IPS DF 6.9 (cell line): Measurements from ENCODE around the gene KIF1C.
"Not testable (repeated sequence)": the region's sequence is repeated elsewhere in the genome, so short reads cannot be mapped to it uniquely, and the experiment has no call there.

Experiments used
- DNase-seq: peaks from one replicate; pipeline ENCODE4 v3.0.0-alpha.2; 2013; ENCODE audit warnings: low read depth, low spot score
- H3K27ac ChIP-seq: one replicate; pipeline ENCODE4 v1.5.1; 2013; ENCODE audit warnings: low read length, control low read depth
- H3K27me3 ChIP-seq: 2 replicates; pipeline ENCODE4 v1.6.1; 2013; ENCODE audit warnings: mild to moderate bottlenecking, low read length; ENCODE audit not compliant: control insufficient read depth, insufficient read depth
- H3K36me3 ChIP-seq: 2 replicates; pipeline ENCODE4 v1.6.1; 2013; ENCODE audit warnings: low read length; ENCODE audit not compliant: control insufficient read depth, insufficient read depth
- H3K4me1 ChIP-seq: 2 replicates; pipeline ENCODE4 v1.6.1; 2013; ENCODE audit warnings: low read length; ENCODE audit not compliant: control insufficient read depth, insufficient read depth
- H3K4me3 ChIP-seq: 2 replicates; pipeline ENCODE4 v1.5.1; 2013; ENCODE audit warnings: mild to moderate bottlenecking, low read length
- H3K9me3 ChIP-seq: 2 replicates; pipeline ENCODE4 v1.6.1; 2013; ENCODE audit warnings: low read length, inconsistent platforms; ENCODE audit not compliant: control insufficient read depth, insufficient read depth
- WGBS: extraction: QIAGEN DNeasy Blood & Tissue Kit; methylation state at CpG from one replicate; pipeline ENCODE4 v1.1.7; 2013; ENCODE audit warnings: mixed read lengths, missing lambda C conversion rate; ENCODE audit not compliant: insufficient read length, insufficient coverage; 5-methylcytosine and 5-hydroxymethylcytosine counted together

Gene KIF1C

DNA sequence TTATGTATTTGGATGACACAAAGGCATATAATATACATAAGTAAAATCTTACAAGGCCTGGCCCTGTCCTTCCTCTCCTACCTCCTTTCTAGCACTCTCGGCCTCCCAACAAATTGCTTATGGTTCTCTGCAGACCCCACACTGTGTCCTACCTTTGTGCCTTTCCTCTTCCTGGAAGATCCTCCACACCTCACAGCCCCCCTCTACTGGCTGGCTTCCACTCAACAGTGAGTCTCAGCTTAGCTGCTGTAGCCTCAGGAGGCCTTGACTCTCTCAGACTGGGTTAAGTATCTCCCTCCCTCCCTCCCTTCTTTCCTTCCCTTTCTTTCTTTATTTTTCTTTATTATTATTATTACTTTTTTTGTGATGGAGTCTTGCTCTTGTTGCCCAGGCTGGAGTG, 45.8 kb downstream of the KIF1C start:
- H3K27me3 ChIP-seq, result no peaks in the 10 kb centered on the region
- no peaks in the 10 kb centered on the region for H3K9me3 ChIP-seq
- H3K36me3 ChIP-seq, result no peaks in the 10 kb centered on the region
- DNase-seq, result no peak
- no peak overlapping the region for H3K27ac ChIP-seq
- no peak overlapping the region for H3K4me3 ChIP-seq
- H3K4me1 ChIP-seq, result no peaks in the 10 kb centered on the region
- no CpG with 5 or more reads among the region's 1 CpG for WGBS

DNA sequence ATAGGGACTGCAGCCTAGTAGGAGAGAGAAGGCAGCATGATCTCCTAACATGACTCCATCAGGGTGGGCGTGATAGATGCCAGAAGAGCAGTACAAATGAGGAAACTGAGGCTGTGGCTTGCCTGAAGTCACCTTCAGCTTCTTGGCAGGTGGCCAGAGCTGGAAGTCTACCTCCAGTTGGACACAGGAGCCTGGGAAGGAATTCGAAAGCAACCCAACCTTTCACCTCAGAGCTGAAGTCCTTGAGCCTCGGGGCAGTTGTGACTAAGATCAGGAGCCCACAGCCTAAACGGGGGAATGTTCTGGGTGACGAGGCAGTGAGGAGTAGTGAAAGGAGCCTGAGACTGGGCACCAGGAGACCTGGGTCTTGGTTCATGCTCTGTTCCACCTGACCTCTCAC, 46.9 kb downstream of the KIF1C start:
- Histone ChIP-seq H3K27me3 (no peaks in the 10 kb centered on the region), H3K4me3 (no peak overlapping the region), H3K27ac (no peak overlapping the region), H3K36me3 (no peaks in the 10 kb centered on the region), H3K9me3 (no peaks in the 10 kb centered on the region), H3K4me1 (no peaks in the 10 kb centered on the region; the same call in 1 of the 2 replicates)
- no CpG with 5 or more reads among the region's 5 CpGs for WGBS
- DNase-seq, result no peak

DNA sequence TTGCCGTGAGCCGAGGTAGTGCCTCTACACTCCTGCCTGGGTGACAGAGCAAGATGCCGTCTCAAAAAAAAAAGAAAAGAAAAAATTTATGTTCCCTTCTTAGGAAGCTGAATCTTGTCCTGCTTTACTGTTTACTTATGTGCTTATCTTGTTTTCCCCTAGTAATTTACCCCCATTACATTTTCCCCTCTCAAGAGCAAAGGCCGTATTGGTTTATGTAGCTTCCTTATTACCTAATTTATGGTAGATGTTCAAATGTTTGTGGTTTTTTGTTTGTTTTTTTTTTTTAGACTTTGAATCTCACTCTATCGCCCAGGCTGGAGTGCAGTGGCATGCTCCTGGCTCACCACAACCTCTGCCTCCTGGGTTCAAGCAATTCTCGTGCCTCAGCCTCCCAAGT, 47.7 kb downstream of the KIF1C start:
- Histone ChIP-seq H3K4me3 (no peak overlapping the region), H3K9me3 (no peaks in the 10 kb centered on the region), H3K4me1 (no peaks in the 10 kb centered on the region; the same call in 1 of the 2 replicates), H3K27ac (no peak overlapping the region), H3K36me3 (no peaks in the 10 kb centered on the region), H3K27me3 (no peaks in the 10 kb centered on the region)
- WGBS, result no CpG with 5 or more reads among the region's 6 CpGs
- no peak for DNase-seq

DNA sequence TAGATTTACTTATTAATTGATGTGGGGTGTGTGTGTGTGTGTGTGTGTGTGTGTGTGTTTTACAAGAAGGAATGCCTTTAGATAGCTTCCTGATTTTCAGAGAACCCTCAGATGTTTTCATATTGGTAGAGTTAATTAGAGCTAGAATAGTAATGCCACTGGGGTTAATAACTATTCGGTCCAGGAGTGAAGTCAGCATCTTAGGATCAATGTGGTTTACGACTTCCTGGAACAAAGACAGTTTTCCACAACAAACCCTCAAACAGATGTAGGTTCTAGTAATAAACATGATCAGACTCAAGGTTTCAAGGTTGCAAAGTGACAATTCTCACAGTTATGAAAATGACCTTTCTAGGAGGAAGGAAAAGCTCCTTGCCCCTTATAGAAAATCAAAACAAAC, 49.7 kb downstream of the KIF1C start:
- WGBS, result no CpG with 5 or more reads among the region's 2 CpGs

DNA sequence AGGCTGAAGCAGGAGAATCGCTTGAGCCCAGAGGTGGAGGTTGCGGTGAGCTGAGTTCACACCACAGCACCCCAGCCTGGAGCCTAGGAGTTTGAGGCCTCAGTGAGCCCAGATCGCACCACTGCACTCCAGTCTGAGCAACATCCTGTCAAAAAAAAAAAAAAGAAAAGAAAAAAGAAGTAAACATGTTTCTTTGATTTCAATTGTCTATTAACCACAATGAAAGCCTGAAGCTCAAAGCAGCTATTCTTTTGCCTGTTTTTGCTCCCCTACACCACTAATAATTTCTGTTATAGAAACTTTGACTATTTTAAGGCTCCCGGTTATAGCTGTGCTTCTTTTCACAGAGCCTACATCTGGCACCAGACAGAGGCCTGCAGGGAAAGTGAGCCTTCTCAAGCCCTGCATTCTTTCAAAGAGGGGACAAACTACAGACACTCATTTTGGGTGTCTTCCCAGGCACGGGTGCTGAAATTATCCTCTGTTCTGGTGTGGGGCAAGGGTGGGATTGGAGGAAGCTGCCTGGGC, 51.6 kb downstream of the KIF1C start:
- H3K27me3 ChIP-seq, result no peaks in the 10 kb centered on the region
- no peak for DNase-seq
- H3K27ac ChIP-seq, result no peak overlapping the region
- H3K4me1 ChIP-seq, result no peaks in the 10 kb centered on the region; the same call in 1 of the 2 replicates
- H3K9me3 ChIP-seq, result no peaks in the 10 kb centered on the region
- no CpG with 5 or more reads among the region's 5 CpGs for WGBS
- no peaks in the 10 kb centered on the region for H3K36me3 ChIP-seq
- H3K4me3 ChIP-seq, result no peak overlapping the region

More for the DNA sequence above, 49.7 kb downstream of the KIF1C start:
- Histone ChIP-seq H3K4me1 (no peaks in the 10 kb centered on the region; the same call in 1 of the 2 replicates), H3K27me3 (no peaks in the 10 kb centered on the region), H3K4me3 (no peak overlapping the region), H3K9me3 (no peaks in the 10 kb centered on the region), H3K27ac (no peak overlapping the region), H3K36me3 (no peaks in the 10 kb centered on the region)
- DNase-seq, result no peak

DNA sequence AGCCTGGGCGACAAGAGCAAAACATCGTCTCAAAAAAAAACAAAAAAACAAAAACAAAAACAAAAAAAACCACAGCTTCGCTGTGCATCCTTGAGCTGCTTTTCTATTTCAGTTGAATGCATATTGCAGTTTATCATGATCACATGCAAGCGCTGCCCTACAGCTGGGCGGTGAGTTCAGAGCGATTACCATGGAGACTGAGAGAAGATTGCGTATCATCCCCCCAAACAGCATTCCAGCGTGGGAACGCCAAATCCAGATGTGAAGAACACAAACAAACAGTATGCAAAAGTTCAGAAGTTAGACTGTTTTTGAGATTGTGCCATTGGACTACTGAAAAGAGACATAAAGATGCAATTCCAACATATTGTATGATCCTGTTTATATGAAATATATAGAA, 52.5 kb downstream of the KIF1C start:
- no peak overlapping the region for H3K4me3 ChIP-seq
- no peak overlapping the region for H3K27ac ChIP-seq
- no peaks in the 10 kb centered on the region for H3K36me3 ChIP-seq
- no peaks in the 10 kb centered on the region for H3K9me3 ChIP-seq
- no peaks in the 10 kb centered on the region; the same call in 1 of the 2 replicates for H3K4me1 ChIP-seq
- no peak for DNase-seq
- H3K27me3 ChIP-seq, result no peaks in the 10 kb centered on the region
- no CpG with 5 or more reads among the region's 9 CpGs for whole genome bisulfite sequencing

DNA sequence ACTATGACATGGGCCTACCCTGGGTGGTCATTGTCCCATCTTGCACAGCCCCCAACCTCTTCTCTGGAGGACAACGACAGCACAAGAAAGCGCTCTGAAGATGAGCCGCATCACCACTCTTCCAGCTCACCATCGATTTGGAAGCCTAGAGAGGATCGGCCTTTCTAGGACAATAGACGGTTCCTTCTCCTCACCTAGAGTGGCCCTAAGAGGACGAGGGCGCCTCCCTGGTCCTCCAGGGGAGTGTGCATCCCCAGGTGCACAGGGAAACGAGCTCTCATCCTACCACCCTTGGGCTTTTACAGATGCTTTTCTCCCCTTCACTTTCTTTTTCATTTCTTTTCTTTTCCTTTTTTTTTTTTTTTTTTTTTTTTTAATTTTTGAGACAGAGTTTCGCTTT, 57.8 kb downstream of the KIF1C start:
- no peak for DNase-seq
- H3K27me3 ChIP-seq, result no peaks in the 10 kb centered on the region
- H3K4me1 ChIP-seq, result no peaks in the 10 kb centered on the region
- no CpG with 5 or more reads among the region's 10 CpGs for WGBS
- H3K36me3 ChIP-seq, result no peaks in the 10 kb centered on the region
- no peaks in the 10 kb centered on the region for H3K9me3 ChIP-seq
- H3K4me3 ChIP-seq, result no peak overlapping the region
- no peak overlapping the region for H3K27ac ChIP-seq

DNA sequence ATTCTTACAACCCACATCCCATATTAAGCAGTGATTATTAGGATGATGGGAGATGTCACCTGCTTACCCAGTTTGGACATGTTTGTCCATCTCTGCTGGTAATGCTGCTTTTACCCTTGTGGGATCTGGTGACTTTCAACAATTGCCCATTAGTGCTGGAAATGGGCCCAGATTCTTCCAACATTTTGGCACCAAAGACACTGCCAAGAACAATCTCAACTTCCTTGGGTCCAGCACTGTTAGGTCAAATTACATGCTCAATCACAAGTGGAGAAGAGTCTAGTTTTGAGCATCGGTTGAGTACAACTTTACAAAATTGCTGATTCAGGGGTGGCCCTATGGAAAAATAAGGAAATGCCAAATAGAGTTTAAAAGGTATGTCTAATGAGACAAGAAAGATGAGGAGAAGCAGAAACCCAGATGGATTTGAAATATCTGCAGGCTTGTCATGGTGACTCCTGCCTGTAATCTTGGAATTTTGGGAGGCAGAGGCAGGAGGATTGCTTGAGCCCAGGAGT, 67.5 kb downstream of the KIF1C start:
- WGBS, result no CpG with 5 or more reads among the region's 1 CpG
- H3K9me3 ChIP-seq, result no peaks in the 10 kb centered on the region
- DNase-seq, result no peak

DNA sequence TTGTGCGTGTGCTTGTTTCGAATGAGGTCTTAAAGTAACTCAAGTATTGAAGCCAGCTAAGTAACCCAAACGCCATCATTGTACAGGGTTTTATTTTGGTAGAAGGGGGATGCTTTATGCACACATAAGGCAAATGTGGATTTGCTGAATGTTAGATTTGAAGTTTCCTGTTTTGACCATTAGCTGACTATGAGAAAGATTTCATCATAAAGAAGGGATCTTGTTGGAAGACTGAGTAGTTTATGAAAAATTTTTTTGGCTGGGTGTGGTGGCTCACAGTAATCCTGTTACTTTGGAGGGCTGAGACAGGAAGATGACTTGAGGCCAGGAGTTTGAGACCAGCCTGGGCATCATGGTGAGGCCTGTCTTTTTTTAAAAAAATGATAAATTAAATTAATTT, 70.5 kb downstream of the KIF1C start:
- no CpG with 5 or more reads among the region's 3 CpGs for WGBS
- H3K27ac ChIP-seq, result no peak overlapping the region
- DNase-seq, result no peak

More for the DNA sequence above, 67.5 kb downstream of the KIF1C start:
- no peak overlapping the region for H3K27ac ChIP-seq
- H3K27me3 ChIP-seq, result no peaks in the 10 kb centered on the region
- H3K36me3 ChIP-seq, result no peaks in the 10 kb centered on the region
- H3K4me1 ChIP-seq, result no peaks in the 10 kb centered on the region
- no peak overlapping the region for H3K4me3 ChIP-seq

DNA sequence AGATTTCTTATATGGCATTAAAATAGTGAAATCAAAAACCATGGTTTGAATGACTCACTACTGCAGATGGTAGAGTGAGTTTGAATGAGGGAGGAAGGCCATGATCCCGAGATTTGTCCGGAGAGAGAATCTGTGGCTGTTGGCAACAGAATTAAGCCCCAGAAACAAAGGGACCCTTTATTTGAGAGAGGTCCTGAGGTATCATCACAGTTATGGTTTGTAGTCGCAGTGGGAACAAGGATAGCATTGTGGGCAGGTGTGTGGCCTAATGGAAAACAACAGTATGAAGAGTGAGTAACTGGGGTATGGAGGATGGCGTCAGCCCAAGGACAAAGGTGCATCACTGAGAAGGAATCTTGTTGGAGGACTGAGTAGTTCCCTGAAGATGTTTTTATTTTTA, 72.0 kb downstream of the KIF1C start:
- WGBS, result no CpG with 5 or more reads among the region's 4 CpGs
- Histone ChIP-seq H3K27ac (no peak overlapping the region), H3K9me3 (no peaks in the 10 kb centered on the region), H3K36me3 (no peaks in the 10 kb centered on the region), H3K4me1 (no peaks in the 10 kb centered on the region), H3K4me3 (no peak overlapping the region), H3K27me3 (no peaks in the 10 kb centered on the region)
- DNase-seq, result no peak

More for the DNA sequence above, 70.5 kb downstream of the KIF1C start:
- no peaks in the 10 kb centered on the region for H3K4me1 ChIP-seq
- no peak overlapping the region for H3K4me3 ChIP-seq
- no peaks in the 10 kb centered on the region for H3K27me3 ChIP-seq
- no peaks in the 10 kb centered on the region for H3K9me3 ChIP-seq
- H3K36me3 ChIP-seq, result no peaks in the 10 kb centered on the region

DNA sequence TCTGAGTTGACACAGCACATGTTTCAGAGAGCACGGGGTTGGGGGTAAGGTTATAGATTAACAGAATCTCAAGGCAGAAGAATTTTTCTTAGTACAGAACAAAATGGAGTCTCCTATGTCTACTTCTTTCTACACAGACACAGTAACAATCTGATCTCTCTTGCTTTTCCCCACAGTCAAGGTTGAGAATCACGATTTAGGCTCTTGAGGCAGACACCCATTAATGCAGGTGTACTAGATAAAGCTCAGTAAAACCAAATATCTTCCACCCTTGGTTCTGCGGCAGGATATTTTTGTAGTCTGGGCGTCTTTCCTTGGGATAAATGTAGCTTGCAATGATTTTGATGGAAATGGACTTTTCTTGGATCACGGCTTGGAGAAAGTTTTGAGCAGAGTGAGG, 77.7 kb downstream of the KIF1C start:
- H3K27ac ChIP-seq, H3K27me3 ChIP-seq, H3K4me3 ChIP-seq, H3K9me3 ChIP-seq, DNase-seq, H3K36me3 ChIP-seq, H3K4me1 ChIP-seq: not testable (repeated sequence)
- WGBS, result no CpG with 5 or more reads among the region's 5 CpGs
